Measurements from ENCODE around the gene LRRC30.

GRCh38 chr18:7272311-7273049, 41.6 kb downstream of the LRRC30 start:
- TF ChIP-seq CTCF (conservative IDR thresholded peaks at IDR 0.05; ENCODE audit: low read depth, low read length): peak; percentile 69
- TF ChIP-seq EZH2 (IDR thresholded peaks at IDR 0.05; ENCODE audit: low read length, unreplicated experiment): no peak
- no peak for TF ChIP-seq EZH2phosphoT487 (IDR thresholded peaks at IDR 0.05; ENCODE audit: borderline replicate concordance, low read length)

Measured in PC-3 (cell line).